Hematopoietic multipotent progenitor cell treated with erythropoietin and hydrocortisone succinate and interleukin-3 and kit ligand, for 8 days (in vitro differentiated cells): ENCODE data around the gene RASSF8.

ENCODE experiments used
- DNase-seq: peaks from one replicate; pipeline ENCODE4 v3.0.0-alpha.2; 2015

Gene RASSF8, protein sequence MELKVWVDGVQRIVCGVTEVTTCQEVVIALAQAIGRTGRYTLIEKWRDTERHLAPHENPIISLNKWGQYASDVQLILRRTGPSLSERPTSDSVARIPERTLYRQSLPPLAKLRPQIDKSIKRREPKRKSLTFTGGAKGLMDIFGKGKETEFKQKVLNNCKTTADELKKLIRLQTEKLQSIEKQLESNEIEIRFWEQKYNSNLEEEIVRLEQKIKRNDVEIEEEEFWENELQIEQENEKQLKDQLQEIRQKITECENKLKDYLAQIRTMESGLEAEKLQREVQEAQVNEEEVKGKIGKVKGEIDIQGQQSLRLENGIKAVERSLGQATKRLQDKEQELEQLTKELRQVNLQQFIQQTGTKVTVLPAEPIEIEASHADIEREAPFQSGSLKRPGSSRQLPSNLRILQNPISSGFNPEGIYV

DNA sequence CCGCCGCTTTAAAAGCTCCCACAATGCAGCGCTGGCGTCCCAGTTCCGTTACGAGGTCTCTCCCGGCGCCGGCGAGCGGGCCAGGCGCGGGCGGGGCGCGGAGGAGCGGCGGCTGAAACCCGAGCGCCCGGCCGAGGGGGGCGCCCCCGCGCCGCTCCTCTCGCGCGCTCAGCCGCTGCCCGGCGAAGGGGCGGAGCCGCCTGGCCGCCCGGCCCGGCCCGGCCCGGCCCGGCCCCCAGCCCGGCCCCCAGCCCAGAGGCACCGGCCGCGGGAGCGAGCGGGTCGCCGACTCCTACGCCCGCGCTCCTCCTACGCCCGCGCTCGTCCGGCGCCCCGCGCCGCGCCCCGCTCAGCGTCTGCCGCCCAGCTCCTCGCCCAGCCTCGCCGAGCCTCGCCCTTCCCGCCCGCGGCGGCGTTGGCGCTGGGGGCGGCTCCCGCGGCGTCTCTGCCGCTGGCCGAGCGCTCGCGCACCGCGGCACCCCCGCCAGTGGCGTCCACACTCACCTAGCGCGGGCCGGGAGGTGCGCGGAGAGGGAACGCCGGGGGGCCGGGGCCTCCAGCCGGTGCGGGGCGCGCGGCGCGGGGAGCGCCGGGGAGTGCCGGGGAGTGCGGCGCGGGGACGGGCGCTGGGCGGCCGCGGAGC is at the start of gene RASSF8:
TSS of gene RASSF8 (plus strand) at position 255 of the 643 bp plus-strand sequence. CDS start 96,662 bp downstream, outside the sequence.
- DNase-seq = peak; percentile 23

DNA sequence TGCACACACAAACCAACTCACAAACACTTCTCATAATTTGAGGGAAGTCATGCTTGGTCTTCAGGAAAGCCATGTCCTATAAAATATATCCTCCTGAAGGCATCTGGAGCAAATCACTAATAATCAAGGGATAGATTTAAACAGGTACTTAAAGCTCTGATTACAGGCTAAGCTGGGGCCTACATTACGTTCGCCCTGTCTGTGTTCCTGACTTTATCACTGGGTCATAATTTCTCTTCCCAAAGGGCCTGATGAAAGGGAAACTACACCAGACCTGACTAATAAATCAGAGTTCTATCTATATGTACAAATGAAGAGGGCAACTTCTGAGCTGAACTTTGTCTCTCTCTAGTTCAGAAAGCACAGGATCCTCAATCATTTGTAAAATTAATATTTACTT is 43.9 kb upstream of the RASSF8 start:
- DNase-seq = no peak

DNA sequence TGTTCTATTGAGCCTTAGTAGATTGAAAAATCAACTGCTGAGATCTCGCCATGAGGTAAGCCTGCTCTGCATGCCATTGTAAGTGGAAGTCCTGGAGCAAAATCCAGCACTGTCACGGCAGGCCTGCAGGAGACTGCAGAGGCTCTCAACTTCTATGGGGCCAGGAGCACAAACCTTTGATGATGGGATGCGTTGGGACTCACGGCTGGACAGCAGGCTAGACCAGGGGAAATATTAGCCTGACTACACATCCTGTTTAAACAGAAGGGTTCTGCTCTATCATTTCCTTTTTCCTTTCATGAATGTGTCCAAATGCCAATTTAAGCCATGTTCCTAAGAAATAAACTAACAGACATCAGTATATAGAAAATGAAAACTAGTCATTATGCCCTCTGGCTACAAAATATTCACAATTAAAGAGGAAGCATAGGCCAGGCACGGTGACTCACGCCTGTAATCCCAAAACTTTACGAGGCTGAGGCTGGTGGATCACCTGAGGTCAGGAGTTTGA is 33.9 kb upstream of the RASSF8 start:
- DNase-seq = no peak

DNA sequence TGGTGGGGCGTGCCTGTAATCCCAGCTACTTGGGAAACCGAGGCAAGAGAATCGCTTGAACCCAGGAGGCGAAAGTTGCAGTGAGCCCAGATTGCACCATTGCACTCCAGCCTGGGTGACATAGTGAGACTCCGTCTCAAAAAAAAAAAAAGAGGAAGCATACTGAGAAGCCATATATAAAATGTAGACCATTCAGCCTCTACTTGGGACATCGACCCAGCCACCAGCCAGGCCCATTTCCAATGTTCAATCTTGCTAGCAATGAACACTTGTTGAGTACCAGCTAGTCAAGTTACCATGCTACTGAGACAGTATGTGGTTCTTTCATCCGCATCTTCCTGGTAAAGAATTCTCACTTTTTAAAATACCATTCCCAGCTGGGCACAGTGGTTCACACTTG is 33.4 kb upstream of the RASSF8 start:
- no peak for DNase-seq

DNA sequence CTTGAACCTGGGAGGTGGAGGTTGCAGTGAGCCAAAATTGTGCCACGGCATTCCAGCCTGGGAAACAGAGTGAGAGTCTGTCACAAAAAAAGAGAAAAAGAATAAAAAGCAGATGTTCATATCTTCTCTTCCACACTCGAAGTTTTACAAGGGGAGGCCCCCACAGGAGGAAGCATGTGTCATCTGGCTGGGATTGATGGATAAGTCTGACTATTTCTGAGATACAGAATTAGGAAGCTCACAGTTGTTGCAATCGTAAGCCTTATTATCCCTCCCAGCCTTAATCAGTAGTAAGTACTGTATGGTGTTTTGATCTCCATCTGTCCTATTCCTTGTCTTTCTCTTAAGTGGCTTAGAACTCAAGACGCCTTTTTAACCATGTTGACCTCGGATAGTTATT is 31.9 kb upstream of the RASSF8 start:
- no peak for DNase-seq

DNA sequence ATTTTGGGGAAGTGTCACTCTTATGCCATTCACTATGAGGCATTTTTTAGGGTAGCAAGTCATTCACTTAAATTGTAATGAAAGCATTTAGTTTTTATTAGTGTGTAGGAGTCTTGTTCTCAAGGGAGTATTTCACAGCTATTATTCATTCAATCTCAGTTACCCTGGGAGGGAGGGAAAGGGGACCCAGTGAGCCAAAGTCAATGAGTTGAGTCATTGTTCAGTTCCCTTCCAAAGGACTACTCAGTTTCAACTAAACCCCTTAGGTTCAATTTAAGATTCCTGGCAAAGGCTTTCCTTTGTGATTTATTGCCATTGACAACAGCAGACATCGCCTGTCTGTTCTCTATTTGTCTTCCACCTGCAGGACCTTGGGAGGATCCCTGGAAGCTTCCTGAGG is 29.3 kb upstream of the RASSF8 start:
- DNase-seq = no peak

DNA sequence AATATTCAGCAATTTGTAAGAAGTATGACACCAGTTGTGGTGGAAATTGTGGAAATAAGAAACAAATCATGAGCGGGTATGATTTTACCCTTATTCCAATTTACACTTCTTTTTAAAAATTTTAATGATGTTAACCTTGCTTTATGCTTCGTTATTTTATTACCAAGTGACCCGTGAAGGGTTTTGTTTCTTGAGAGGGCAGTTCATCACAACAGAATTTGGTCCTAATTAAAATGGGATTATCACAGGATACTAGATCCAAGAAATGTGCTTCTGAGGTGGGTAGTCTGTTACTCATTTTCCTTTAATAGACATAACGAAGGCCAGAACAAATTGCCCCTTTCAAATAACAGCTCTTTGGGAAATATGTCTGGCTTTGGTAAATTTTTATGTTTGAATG is 25.5 kb upstream of the RASSF8 start:
- no peak for DNase-seq

DNA sequence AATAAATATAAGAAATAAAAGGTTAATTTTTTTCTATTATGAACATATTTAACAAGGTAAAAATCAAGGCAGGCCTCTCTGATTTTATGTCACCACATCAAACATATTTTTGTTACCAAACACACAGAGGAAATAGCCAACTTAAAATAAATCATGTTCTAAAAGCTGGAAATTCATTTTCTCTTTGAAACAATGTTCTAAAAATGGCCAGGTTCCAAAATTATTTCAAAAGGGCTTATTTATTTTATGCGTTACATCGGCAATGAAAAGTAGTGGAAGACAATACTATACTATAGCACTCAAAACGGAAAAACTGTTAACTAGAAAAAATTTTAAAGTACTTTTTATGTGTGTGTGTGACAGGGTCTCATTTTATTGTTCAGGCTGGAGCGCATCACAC is 24.0 kb upstream of the RASSF8 start:
- no peak for DNase-seq

DNA sequence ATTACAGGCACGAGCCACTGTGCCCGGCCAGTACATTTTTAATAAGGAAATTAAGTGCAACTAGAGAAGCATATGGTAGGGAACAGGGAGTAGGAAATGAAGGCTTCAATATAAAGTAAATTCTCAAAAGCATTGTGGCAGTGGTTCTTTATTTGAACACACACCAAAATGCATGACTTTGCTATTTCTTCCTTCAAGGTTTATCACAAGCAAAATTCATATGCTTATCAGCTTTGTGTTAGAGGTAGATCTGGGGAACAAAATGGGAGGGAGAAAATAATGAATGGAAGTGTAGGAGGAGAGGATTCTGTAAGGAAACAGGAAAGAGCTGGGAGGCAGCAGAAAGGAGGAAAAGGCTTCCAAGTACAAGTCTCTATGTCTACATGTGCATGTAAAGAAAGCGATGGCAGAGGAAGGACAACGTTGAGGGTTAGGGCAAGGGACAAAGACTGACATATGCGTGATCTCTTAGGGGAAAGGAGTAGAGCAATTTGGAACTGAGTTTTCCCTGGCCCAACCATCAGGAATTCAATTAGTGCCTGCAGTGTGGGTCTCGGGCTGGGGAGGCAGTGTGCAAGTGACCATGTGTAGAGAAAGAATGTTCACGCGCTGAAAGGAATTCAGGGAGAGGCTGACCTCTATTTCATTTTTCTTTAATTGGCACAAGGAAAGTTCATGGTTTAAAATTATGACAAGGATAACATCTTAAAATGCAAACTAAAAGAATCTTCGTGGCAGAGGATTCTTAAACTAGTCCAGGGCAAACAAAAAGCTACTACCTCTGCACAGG is 22.9 kb upstream of the RASSF8 start:
- no peak for DNase-seq

DNA sequence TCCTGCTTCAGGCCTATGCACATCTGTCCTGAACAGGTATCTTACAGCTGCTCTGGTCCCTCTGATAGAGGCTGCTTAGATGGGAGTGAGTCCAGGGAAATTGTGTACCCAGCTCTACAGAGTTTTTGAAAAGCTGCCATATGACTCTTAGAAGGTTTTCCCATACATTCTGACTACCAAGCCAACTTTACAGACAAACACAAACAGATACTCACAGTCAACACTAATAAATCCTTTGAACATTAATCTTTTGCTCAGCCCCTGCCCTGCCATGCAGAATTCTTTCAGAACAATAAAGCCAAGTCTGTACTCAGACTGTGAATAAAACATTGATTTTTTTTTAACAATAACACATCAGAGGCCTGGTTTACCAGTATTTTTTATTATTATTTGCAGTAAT is 21.4 kb upstream of the RASSF8 start:
- no peak for DNase-seq

DNA sequence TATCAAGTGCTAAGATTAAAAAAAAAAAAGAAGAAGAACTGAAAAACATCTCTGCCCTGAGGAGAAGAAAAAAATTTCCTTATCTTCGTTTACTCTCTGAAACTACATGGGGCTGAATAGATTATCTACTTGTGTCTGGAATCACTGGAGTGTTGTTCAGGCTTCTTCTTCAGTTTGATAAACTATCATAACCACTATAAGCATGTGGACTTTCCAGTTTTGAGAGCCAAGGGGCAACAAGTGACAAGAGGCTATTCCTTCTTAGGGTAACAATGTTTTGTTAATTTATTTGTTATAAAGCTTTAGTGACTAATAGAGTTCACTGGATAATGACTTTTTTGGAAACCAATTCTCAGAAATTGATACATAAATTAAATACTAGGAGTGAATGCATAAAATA is 19.9 kb upstream of the RASSF8 start:
- no peak for DNase-seq

DNA sequence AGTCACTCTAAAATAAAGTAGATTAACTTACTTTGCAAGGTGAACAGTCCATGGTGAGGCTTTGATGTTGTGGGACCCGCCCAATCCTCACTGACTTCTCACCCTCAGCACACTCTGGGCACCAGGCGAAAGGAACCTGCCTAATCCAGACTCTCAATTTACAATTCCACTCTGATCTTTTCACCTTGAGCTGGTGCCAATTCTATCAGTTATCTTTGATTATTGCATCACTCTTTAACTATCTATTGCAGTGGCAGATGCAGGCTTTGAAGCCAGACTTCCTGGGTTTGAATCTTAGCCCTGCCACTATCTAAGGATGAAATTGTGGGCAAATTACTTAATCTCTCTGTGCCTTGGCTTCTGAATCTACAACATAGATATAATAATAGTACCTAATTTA is 18.9 kb upstream of the RASSF8 start:
- no peak for DNase-seq

DNA sequence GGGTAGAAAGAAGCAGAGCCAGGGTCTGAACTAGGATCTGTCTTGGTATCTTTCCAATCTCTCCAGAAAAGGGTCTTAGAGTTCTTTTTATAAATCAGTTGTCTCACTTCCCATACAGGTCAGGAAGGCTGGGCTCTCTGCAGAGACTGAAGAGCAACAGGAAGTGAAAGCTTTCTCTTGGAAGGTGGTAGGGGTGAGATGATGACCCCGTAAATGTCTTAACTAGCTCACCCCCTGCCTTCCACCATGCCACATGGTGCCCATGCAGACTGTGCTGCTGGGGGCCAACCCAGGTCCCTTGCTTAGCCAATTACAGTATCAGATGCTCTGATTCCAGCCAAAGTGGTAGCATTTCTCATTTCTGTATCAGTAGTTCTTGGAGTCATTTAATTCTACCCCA is 17.6 kb upstream of the RASSF8 start:
- DNase-seq = no peak

DNA sequence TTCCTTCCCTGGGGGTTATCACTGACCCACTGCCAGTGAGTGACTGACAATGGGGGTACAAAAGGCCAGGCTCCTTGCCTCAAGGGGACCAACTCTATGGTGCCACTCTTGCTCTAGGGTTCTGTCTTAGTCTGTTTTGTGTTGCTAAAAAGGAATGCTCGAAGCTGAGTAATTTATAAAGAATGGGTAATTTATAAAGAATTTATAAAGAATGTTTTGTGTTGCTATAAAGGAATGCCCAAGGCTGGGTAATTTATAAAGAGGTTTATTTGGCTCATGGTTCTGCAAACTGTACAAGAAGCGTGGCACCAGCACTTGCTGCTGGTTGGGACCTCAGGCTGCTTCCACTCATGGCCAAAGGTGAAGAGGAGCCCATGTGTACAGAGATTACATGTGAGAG is 15.8 kb upstream of the RASSF8 start:
- DNase-seq = no peak

DNA sequence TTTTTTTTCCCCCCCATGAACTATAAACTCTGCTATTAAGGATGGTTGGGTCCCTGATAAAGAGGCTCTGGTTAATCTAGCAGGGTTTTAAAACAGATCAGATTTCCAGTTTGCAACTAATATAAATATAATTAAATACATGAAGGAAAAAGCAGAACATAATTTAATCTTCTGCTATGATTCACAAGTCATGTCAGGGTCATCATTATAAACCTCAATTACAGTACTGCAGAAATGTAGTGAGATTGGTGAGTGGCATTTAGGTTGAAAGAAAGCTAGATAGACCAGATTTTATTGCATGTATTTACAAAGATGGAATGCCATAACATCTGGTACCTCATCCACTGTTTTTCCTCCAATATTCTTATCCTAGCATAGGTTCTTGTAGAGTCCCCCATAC is 14.5 kb upstream of the RASSF8 start:
- DNase-seq = no peak

DNA sequence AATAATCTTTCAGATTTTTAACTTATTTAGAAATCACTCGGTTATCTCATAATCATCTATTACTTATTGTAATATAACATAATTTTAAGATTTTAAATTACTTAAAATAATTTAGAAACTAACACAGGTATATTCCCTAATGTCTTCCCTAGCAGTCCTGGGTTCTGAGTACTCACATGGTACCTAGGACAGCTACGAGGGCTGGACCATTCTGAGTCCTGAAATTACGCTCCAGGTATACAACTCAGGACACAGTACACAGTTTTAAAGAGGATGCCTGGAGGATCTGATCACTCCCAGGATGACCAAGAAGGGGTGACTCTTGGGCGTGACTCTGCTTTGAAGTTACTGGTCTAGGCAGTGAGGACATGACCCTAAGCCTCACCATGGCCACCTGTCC is 9.1 kb upstream of the RASSF8 start:
- no peak for DNase-seq

DNA sequence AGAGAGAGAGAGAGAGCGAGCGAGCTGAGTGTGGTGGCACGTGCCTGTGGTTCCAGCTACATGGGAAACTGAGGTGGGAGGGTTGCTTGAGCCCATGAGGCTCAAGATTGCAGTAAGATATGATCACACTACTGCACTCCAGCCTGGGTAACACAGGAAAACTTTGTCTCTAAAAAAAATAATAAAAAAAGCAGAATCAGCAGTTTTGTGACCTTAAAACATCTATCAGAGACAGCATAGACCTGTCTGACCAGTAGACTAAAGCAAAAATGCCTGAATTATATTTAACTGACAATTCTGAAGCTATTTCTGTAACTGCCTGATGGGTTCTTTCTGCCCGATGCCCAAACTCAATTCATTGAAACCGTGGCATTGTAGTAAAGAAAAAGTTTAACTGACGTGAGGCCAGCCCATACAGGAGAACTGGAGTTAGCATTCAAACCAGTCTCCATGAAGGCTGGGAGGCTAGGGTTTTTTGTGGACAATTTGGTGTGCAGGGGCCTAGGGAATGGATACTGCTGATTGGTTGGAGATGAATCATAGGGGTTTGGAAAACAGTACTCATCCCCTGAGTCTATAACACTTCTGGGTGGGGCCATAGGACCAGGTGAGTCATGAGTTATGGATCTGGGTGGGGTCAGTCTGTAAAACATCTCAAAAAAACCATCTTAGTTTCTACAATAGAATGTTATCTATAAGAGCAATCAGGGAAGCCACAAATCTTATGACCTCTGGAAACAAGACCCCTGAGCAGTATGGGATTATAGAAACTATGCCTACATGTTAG is 8.0 kb upstream of the RASSF8 start:
- no peak for DNase-seq

DNA sequence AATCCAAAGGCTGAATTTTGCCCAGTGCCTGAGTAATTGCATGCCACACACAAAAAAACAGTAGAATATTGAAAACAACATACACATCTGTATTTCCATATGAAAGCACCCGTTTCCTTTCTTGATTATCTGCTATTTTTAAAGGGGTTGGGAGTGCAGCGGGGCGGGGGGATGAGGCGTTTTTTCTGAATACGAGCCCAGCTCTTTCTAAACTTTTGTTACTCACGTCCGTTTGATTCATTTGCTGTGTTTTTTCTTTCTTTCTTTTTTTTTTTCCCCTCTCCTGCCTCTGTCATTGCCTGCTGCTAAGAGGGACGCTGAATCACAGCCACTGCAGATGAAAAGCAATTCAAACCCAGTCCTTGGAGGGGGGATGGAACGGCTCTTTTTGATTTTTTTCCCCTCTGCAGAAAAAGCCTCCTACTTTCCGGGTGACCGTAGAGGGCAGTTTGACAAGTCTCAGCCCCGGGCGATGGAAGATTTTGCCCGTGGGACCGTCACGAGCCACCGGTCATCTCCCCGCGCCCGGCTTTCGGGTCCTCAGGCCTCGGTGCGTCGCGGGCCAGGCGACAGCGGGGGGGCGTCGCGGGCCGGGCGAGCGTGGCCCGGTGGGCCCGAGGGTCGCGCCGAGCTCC is 572 bp upstream of the RASSF8 start:
- DNase-seq = no peak

DNA sequence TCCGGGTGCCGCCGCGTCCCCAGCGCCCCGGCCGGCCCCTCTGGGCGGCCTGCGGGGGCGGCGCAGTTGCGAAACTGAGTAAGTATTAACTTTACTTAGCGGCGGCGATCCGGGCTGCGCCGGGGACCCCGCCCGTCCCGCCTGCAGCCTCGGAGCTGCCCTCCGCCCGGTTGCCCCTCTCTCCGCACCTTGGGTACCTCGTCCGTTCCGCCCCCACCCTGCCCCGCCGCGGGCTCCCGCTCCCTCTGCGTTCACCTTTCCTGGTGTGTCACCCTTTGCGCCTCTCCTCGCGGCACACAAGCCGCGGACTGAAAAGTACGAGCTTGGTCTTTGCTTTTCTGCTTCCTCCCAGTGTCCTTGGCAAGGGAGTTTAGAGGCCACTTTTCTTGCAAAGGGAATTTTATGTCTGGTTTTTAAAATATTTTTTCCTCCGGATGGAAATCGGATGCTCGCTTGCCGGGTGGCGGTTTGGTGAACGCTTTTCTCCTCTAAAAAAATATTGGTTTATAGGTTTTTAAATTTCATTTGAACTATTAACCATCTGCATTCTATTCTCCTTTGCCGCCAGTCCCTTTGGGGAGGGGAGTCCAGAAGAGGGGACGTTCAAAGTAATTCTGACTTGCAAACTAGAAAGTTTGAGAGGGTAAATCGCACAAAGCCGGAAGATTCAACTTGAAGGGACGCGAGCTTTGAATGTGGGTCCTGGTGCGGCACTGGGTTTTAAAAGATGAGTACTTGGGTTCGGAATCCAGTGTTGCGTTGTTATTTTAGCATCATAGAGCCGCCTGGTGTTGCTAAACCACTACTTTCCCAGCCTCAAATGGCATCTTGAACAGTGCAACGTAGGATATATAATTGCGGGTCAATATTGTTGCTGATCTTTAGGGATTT is 834 bp downstream of the RASSF8 start:
- DNase-seq = no peak

DNA sequence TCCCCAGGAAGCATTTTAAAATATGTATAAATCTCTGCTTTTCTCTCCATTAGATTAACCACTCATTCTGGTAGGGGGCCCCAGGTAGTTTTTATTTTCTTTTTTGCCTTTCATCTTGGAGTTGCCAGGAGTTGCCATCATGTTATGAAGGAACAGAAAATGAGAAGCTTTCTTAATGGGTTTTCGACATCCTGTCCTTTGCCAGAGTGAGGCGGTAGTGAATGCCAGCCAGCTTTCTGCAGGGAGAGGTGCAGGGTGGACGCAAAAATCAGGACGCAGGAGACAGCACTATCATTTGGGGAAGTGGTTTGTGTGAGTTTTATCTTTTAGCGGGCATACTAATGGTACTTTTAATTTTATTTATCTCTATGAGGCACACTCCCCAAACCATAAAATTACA is 1.7 kb downstream of the RASSF8 start:
- DNase-seq = peak; percentile 11

DNA sequence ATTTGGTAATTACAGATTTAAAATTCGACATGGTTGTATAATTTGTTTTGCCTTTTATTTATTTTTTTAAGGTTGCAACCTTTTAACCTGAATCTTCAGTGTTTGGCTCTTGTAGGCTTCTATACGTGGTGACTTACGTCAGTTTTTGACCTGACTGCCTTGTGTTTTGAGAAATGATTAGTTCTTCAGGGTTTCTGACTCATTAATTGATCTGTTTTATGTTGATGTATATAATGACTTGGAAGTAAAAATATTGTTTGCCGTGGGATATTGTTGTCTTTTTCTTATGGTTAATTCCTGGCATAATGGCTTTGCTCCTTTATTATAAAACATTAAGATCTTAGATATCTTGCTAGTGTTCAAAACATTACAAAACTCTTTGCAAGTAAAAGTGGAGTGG is 2.5 kb downstream of the RASSF8 start:
- no peak for DNase-seq
